NCI-H510A treated with DMSO at 0.1 percent for 48 hours (cell line): ENCODE measurements around the gene ARMC10.
"Not testable (repeated sequence)": the region's sequence is repeated elsewhere in the genome, so short reads cannot be mapped to it uniquely, and the experiment has no call there.

Experiments used
- DNase-seq: peaks from one replicate; lab custom pipeline; 2025; lab: John Stamatoyannopoulos, UW

ARMC10 gene

DNA sequence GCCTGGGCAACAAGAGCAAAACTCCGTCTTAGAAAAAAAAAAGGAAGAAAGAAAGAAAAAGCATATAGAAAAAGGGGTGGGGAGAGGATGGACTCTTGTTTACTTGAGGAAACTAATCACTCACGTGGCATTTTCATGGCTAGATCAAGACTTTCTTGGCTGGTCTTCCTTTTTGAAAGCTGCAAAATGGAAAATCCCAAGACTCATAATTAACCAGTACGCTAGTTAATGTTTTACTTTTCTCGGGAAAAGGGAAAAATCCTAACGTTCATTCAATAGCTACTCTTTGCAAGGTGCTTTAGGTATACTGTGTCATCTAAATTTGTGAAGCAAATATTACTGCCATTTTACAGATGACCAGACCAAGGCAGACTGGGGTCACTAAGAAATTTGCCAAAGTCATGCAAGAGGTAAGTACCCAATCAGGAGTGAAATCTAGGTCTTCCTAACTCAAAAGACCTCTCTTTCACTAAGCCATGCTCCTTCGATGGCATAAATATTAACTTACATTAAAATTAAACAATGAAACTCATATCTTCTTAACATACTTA is 49.6 kb downstream of the ARMC10 start:
- no peak for DNase-seq

DNA sequence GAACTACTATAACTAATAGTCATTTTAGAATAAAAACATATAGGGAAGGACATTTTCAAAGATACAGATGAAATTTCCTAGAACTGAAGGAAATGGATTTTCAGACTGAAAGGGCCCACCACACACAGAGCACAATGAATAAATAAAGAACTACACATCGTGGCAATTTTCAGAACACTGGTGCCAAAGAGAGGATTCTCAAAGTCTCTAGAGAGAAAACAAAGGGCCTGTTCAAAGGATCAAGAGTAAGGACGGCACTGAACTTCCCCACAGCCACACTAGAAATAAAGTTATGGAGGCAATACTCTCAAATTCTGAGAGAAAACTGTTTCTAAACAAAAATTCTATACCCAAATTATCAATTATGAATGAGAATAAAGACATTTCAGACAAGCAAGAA is 52.1 kb downstream of the ARMC10 start:
- no peak for DNase-seq

DNA sequence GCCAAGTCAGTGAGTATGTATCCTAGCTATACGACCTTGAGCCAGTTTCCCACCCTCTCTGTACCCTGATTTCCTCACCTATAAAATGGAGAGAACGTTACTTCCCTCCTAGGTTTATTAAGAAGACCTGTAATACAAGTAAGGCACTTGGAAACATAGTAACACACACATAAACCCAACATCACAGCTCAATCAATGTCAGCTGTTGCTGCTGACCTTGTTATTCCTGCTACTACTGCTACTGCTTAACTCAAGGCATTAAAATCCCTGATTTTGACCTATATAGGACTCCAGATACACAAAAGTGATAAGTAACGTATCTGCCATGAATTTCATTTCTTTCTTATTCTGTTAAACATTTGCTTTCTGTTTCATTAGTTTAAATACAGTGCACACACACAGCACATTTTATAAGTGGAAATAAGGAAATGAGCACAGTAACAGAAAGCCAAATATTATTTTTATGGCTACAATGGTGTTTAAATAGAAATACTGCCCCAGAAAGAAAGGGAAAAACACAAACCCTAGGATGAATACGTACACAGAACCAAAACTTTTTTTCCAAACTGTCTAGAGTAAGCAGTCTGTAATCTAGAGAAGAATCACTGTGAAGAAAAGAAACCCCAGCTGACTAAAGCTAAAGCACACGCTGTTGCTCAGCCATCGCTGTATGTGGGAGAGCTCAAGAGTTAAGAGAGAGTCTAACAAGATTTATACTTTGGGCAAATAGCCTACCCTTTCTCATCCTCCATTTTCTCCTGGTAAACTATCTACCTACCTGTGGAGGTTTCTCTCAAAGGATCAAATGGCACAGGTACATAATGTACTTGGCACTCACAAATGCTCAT is 55.0 kb downstream of the ARMC10 start:
- DNase-seq, result no peak

DNA sequence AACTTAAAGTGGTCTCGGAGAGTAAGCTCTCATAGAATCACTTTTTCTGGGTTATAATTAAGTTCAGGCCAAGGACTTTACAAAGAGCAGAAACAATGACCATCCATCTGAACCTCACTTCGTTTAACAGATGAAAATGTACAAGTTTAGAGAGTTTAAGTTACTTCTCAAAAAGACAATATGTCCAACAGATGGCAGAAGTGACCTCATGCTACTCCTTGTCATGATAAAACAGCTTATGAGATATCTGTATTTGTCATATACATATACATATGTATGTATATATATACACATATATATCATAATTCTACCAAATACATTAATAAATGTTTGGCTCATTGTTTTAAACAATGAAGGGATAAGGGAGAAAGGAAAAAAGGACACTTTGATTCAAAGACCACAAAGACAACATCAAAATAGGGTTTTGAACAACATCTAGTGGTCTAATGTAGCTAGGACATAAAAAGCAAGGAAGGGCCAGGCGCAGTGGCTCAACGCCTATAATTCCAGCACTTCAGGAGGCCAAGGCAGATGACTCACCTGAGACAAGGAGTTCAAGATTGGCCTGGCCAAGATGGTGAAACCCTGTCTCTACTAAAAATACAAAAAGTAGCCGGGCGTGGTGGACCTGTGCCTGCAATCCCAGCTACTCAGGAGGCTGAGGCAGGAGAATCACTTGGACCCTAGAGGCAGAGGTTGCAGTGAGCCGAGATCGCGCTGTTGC is 56.1 kb downstream of the ARMC10 start:
- DNase-seq, result no peak

DNA sequence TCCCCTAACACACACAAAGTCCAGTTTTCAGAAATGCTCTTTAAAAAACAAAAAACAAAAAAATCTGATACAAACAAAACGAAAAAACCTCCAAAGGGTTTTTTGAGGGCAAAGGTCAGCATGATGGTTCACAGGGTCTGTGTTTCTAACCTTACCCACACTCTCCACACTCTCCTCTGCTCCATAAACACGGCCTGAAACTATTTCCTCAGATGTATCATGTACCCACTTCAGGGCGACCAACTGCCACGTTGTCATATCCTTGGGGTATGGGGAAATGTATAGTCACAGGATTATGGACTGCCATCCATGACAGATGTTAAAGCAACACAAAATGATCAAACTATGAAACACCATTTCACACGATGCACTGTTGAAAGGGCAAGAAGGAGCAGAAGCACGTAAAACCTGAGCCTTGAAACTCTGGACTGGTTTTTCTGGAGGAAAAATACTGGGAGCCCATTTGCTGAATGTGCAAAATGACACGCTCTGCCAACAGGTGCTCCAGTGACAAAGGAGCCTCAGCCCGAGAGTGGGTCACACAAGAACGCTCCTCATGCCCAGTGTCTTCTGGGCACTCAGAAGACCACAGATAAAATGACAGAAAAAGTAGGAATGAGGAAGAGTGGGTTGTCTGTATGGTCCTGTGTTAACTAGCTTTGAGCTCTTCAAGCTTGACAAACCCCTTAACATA is 58.2 kb downstream of the ARMC10 start:
- DNase-seq, result no peak

DNA sequence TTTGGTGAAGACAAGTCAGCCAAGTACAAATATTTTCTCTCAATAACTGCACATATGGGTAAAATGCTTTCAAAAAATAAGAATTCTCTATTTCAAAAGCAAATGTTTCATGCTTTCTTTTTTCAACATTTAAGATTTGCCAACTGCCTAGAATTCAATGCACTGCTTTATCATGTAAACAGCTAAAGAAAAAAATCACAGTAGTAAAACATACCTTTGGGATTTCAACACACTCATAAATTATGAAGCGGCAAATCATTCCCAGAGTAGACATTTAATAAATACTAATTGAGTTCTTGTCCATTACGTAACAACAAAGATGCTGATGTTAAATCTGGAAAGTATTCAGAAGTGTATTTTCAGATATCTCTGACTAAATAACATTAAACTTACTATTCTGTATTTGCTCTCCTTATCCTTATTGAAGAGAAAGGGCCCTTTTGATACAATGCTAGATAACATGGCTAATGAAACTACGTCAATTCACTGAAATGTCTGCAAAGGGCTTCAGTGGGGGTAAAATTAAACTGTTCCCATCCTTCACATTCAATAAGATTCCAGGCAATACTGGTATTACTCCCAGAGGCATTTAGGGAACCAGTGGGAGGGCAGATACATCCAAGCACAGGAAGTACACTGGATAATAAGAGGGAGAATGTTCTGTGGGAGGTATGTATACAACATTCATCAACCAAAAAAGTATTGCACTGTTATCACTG is 60.1 kb downstream of the ARMC10 start:
- DNase-seq, result no peak

DNA sequence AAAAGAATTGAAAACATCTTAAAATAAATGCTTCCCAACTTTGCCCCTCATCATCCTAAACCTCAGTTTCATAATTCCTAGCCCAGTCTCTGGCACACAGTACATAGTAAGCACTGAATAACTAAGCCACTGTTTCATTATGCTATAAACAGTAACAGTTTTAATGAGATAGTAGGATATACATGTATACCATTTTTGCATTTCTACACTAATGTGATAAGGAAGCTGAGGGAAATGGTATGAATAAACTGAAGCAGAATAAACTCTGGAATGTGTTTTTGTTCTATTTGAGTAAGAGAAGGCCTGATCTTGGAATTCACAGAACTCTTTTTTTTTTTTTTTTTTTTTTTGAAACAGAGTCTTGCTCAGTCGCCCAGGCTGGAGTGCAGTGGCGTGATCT is 65.1 kb downstream of the ARMC10 start:
- no peak for DNase-seq

DNA sequence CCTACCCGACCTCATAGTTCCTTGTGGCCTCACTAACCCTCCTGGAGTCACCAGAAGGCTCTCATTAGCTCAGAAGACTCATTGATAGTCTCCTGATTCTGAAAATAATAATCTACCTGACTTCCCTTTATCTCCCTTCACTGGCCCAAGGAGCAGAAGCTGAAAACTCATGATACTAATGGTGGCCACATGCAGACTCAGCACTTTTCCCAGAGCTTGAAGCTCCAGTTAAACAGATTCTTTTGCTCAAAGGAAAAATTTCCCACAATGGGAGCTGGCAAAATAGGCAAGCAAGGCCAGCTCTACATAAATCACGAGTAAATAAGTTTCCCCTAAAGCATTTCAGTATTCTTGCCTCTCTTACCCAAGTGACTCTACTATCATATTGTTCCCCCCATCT is 65.7 kb downstream of the ARMC10 start:
- DNase-seq, result no peak

DNA sequence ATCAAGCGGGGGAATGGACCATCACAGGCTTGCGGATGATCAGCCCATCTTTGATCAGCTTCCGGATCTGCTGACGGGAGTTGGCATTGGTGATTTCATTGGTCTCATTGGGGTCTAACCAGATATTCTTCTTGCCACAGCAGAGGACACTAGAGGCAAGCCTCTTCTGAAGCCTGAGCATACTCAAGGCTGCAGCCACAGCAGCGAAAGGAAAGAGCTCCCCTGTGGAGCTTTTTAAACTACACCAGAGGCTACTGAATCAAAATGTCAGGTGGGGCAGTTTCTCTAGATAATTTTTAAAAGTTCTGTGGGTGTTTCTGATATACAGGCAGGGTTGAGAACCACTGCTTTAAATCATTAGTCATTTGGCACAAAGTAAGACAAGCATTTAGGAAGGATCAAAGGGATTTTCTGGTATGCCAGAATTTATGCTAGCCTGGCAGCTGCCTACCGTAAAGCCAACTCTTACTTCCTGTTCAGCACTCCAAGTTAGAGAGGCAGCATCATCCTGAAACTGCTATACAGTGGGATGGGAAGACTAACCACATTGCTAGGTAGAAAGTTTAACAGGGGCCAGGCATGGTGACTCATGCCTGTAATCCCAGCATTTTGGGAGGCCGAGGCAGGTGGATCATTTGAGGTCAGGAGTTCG is 66.9 kb downstream of the ARMC10 start:
- DNase-seq, result no peak

DNA sequence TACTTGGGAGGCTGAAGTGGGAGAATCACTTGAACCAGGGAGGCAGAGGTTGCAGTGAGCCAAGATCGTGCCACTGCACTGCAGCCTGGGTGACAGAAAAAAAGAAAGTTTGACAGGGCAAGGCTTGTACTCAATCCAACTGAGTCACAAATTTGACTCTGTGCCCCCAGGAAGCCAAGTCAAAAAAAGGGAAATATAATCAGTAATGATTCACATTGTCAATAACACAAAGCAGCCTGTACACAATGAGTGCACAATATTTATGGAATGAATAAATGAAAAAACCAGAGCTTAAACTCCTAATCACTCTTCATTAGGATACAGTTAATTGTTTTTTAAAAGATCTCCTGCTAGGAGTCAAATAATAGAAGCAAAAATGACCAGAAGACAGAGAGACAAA is 67.6 kb downstream of the ARMC10 start:
- no peak for DNase-seq

DNA sequence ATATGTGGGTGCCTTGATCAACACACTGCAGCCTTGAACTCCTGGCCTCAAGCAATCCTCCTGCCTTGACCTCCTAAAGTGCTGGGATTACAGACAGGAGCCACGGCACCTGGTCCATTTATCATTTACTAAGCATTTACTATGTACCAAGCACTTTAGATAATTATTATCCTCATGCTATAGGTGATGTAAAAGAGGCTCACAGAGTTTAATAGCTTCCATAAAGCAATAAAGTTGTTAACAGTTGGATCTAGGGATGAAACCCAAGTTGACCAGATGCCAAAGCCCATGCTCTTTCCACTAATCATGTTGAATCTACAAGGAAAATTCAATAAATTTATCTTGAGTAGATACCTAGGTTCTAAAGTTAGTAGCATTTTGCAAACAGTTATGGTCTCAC is 68.9 kb downstream of the ARMC10 start:
- no peak for DNase-seq

DNA sequence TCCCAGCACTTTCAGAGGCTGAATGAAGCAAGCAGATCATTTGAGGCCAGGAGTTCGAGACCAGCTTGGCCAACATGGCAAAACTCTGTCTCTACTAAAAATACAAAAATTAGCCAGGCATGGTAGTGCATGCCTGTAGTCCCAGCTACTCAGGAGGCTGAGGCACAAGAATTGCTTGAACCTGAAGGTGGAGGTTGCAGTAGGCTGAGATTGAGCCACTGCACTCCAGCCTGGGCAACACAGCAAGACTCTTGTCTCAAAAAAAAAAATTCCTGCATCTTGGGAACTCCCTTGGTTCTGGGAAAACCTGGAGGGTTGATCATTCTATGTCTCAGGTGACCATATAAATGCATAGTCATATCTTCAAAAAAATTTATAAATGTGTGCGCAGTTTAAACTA is 69.8 kb downstream of the ARMC10 start:
- not testable (repeated sequence) for DNase-seq

DNA sequence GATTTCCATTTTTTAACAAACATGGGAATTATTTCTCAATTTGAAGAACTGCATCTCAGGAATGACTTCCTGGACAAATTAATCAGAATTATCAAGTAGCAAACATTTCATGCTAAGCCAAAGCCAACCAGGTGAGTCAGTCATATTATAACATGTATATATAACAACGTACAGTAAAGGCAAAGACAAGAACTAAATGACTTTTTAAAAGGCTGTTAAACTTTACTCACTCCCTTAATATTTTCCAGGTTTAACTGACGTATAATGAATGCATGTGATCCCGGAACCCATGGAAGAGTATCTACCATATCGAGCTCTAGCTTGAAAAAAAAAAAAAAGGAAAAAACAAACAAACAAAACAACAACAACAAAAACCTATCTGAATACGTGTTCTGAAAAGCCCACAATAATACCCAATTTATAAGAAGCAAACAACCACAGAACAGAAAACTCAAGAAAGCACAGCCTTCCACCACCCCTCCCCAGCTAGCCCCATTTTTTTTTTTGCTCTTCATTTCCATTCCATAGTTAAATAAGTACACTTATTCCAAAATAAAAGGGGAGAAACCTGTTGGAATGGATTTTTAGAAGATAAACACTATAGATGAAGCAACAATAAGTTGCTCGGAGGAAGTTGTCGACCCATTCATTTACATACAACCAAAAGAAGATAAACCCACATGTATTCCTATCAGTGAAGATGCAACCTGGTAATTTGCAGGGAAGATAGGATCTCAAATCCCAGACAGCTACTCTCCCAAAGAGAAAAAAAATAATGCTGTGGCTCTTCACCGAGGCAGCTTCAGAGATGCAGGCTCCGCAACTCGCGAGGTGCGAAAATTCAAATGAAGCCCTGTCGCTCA is 73.4 kb downstream of the ARMC10 start:
- no peak for DNase-seq
